ENCODE measurements around the gene PLCB1.

The PLCB1 gene

GRCh38 chr20:8744228-8744844 lies 612.3 kb downstream of the PLCB1 start:
- FAIRE-seq: no peak

GRCh38 chr20:8749101-8749500 lies 617.0 kb downstream of the PLCB1 start:
- FAIRE-seq: no peak

GRCh38 chr20:8749986-8750385 lies 617.9 kb downstream of the PLCB1 start:
- no peak for FAIRE-seq

- no peak for FAIRE-seq
Observed at GRCh38 chr20:8755340-8756118, 623.5 kb downstream of the PLCB1 start.

DNA sequence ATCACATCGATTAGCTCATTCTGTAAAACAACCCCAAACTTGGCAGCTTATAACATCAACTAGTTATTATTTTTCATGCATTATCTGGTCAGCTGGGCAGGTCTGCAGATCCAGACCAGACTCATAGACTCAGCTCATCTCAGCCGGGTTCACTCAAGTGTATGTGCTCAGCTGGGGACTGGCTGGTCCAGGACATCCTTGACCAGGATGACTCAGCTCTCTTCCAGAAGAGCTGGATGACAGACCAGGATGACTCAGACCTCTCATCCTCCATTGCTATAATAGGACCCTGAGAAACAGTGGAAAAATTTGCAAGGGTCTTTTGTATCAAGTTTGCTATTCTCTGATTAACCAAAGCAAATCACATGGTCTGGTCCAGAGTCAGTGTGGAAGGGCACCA lies 624.3 kb downstream of the PLCB1 start:
- no peak for FAIRE-seq

- FAIRE-seq: no peak
Observed at GRCh38 chr20:8757146-8757545, 625.1 kb downstream of the PLCB1 start.

GRCh38 chr20:8764344-8764962 lies 632.4 kb downstream of the PLCB1 start:
- FAIRE-seq: peak; percentile 14

DNA sequence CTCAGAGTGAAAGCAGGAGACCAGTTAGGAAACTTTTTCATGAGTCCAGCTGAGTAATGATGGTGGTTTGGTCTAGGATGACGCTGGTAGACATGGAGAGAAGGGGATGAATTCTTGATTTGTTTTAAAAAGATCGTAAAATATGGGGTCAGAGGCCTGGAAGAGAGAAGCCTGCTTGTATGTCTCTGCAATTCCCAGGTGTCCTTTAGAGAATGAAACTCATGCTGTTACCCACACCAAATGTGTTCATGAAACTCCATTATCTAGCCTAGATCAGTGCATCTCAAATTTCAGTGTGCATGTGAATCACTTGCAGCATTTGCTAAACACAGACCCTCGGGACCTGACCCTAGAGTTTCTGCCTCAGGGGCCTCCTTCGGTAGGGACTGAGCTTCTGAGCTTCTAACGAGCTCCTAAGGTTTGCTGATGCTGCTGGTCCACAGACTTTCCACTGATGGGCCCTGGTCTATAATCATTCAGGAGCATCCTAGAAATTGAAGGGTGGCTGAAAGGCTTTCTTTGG lies 634.9 kb downstream of the PLCB1 start:
- no peak for FAIRE-seq

DNA sequence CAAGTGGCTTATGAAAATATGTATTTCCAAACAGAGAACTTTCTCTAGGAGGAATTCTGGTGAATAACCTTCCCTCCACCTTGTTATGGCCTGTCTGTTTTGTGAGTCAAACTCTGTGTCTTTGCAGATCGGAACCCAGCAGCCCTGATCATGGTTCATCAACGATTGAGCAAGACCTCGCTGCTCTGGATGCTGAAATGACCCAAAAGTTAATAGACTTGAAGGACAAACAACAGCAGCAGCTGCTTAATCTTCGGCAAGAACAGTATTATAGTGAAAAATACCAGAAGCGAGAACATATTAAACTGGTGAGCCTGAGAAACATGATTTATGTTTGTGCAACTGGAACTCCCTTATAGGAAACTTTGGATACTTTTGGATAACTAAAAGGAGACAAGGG lies 642.3 kb downstream of the PLCB1 start:
- FAIRE-seq: no peak

- FAIRE-seq: no peak
Observed at GRCh38 chr20:8777911-8778310, 645.8 kb downstream of the PLCB1 start.

GRCh38 chr20:8778387-8778786 lies 646.3 kb downstream of the PLCB1 start:
- FAIRE-seq: no peak

- no peak for FAIRE-seq
Observed at GRCh38 chr20:8780915-8781314, 648.8 kb downstream of the PLCB1 start.

GRCh38 chr20:8782804-8783203 lies 650.7 kb downstream of the PLCB1 start:
- no peak for FAIRE-seq

DNA sequence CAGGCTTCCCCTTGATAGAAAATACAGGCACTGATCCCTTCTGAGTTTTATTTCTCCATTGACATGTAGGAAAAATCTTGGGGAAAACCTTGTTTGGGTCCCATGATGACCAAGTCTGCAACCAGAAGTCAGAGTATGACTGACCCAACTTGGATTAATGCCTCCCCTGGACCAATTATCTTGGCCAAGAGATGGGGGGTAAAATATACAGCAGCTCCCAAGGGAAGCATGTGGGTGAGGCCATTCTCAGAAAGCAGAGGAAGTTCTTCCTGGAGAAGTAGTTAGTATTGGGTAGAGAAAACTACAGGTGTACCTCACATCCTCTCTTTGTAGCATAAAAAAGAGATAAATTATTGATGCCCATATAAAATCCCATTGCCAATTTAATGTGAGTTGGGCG lies 651.7 kb downstream of the PLCB1 start:
- no peak for FAIRE-seq

DNA sequence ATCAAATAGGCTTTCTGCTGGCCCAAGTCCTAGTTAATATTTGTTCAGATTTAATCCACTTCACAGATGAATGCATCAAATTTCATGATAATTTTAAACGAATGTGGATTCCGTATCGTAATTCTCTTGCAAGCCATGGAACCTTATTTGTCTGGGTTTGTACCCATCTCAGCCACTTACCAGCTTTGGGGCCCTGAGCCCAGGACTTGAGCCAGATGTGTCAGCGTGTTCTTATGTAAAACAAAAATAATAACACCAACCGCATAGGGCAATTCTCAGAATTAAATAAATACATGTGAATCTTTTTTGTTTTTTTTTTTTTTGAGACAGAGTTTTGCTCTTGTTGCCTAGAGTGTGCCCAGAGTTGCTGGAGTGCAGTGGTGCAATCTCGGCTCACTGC lies 654.3 kb downstream of the PLCB1 start:
- FAIRE-seq: no peak

- FAIRE-seq: no peak
Observed at GRCh38 chr20:8787090-8787489, 655.0 kb downstream of the PLCB1 start.

- FAIRE-seq: no peak
Observed at GRCh38 chr20:8788275-8788674, 656.2 kb downstream of the PLCB1 start.

GRCh38 chr20:8788831-8789230 lies 656.8 kb downstream of the PLCB1 start:
- no peak for FAIRE-seq

DNA sequence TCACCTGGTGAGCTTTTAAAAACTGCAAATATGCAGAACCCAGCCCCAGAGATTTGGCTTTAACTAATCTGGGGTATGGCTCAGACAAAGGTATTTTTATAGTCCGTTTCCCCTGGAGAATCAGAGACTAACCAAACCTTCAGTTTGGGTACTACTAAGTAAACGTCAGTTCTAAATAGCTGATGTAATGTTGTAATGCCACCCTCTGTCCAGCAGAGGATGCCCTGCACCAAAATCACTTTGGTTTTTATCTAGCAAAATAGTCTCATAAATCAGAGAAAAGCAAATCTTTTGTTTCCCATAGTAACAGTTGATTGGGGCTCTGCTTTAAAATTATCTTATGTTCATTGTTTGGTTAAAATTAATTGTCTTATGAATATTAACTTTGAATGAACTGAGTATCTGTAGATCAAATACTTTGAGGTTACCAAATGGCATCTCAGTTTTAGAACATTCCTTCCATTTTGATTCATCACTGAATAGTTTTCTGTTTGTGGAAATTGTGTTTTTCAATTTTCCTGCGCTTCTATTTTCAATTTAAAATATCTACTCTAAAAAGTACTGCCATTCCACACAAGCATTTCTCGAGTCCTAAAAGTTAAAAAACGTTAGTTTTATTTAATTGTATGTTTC lies 658.5 kb downstream of the PLCB1 start:
- FAIRE-seq: no peak

DNA sequence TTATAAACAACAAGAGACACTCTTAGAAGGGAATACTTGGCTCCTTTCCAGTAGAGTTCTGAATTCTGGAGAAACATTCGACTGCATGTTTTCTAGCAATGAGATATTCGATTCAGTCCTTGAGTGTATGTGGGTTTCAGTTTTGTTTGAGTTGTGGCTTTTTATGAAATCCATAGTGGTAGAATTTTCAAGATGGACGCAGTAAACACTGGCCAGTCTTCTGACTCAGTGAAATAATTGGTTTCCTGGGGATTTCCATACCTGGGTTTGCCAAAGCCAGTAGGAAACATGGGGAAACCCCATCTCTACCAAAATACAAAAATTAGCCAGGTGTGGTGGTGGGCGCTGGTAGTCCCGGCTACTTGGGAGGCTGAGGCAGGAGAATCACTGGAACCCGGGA lies 663.3 kb downstream of the PLCB1 start:
- FAIRE-seq: no peak

DNA sequence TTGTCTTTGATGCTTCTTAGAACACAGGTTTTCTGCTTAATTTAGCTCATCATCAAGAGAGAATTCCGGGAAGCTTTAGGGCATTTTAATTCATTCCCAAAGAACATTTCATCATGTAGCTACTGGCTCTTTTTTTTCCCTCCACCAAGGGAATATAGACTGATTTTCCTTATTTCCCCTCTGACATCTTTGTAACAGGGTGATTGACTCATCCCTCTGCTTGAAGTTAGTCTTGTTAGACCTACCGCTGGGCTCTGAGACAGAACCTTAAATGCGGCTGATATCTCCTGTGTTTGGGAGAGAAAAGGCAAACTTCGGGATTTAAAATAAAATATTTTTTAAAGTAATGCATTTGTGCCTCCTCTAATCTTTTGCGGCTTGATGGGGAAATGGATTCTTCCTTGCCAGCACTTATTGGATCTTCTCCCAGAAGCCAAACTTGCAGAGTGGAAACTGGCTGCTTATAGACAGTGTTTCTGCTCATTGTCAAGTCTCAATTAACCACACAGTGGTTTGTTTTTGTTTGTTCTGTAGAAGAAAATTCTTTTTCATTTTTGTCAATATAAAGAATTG lies 664.1 kb downstream of the PLCB1 start:
- no peak for FAIRE-seq

GRCh38 chr20:8798505-8798904 lies 666.4 kb downstream of the PLCB1 start:
- no peak for FAIRE-seq

DNA sequence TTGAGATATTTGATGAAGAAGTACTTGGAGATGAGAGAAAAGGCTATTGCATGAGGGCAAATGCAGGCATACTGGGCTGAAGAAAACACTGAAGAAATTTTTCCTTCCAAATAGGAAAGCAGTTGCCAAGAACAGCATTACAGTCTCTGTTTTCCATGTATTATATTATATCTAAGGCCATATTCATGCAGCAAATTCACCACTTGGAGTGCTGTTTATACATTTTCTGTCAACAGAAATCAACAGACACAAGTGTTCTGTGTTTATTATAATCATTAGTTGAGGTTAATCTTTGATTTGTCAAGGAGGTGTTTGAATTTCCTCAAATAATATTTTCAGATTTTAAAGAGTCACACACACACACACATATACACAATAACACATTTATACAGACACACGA lies 668.0 kb downstream of the PLCB1 start:
- FAIRE-seq: no peak
